ENCODE results near the gene TMUB1. TPM values are rescaled to one million over a fixed set of nuclear protein-coding genes. Genes with fewer than 3 reads are reported as not detected.

Gene TMUB1
- total and polyA plus RNA-seq, 5 experiments from 2014 or later = 41.8 to 70.6 (median 45.6) TPM

- POLR2A ChIA-PET = no interaction called here
Measured at GRCh38 chr7:151125846-151126481, 42.7 kb upstream of the TMUB1 start.

GRCh38 chr7:151125470-151125845 lies 42.2 kb upstream of the TMUB1 start:
- H3K36me3 Mint-ChIP-seq = peaks cover 0 to 40% (median 7%) of the 10 kb centered on the region in 3 donors
- no peak overlapping the region for H3K27ac Mint-ChIP-seq
- H3K4me1 Mint-ChIP-seq = peaks cover 0 to 9% (median 6%) of the 10 kb centered on the region in 4 donors
- POLR2A ChIA-PET = no interaction called here
- H3K9me3 Mint-ChIP-seq = no peaks in the 10 kb centered on the region
- no peak for ATAC-seq
- DNase-seq = no peak
- H3K27me3 Mint-ChIP-seq = peaks cover 0 to 16% (median 0%) of the 10 kb centered on the region in 5 donors
- peak overlapping the region in 2 of 10 donors; percentile 25 to 35 for H3K4me3 Mint-ChIP-seq

More at GRCh38 chr7:151125846-151126481, 42.7 kb upstream of the TMUB1 start:
- Mint-ChIP-seq H3K4me3 (peak overlapping the region in 2 of 10 donors; percentile 25 to 35), H3K4me1 (peaks cover 0 to 9% (median 6%) of the 10 kb centered on the region in 4 donors), H3K27me3 (peaks cover 0 to 16% (median 0%) of the 10 kb centered on the region in 5 donors), H3K27ac (no peak overlapping the region), H3K9me3 (no peaks in the 10 kb centered on the region), H3K36me3 (peaks cover 0 to 38% (median 7%) of the 10 kb centered on the region in 3 donors)
- ATAC-seq = no peak
- DNase-seq = no peak

- no peak for ATAC-seq
Measured at GRCh38 chr7:151124899-151125399, 41.7 kb upstream of the TMUB1 start.

GRCh38 chr7:151124481-151124880 lies 41.2 kb upstream of the TMUB1 start:
- Mint-ChIP-seq H3K27ac (peak overlapping the region in 1 of 10 donors; percentile 64), H3K9me3 (no peaks in the 10 kb centered on the region), H3K27me3 (peaks cover 0 to 16% (median 0%) of the 10 kb centered on the region in 5 donors), H3K4me3 (no peak overlapping the region), H3K36me3 (peaks cover 0 to 40% (median 7%) of the 10 kb centered on the region in 3 donors), H3K4me1 (peaks cover 0 to 10% (median 6%) of the 10 kb centered on the region in 4 donors)
- POLR2A ChIA-PET = interaction anchor here (0.9 kb wide), 1 partner anchor 46 kb away, joined by 5 read pairs; no protein-coding TSS in a partner anchor
- no peak for ATAC-seq
- DNase-seq = no peak

More at GRCh38 chr7:151124899-151125399, 41.7 kb upstream of the TMUB1 start:
- no peaks in the 10 kb centered on the region for H3K9me3 Mint-ChIP-seq
- POLR2A ChIA-PET = no interaction called here
- H3K36me3 Mint-ChIP-seq = peaks cover 0 to 41% (median 7%) of the 10 kb centered on the region in 3 donors
- H3K4me3 Mint-ChIP-seq = no peak overlapping the region
- H3K27ac Mint-ChIP-seq = no peak overlapping the region
- no peak for DNase-seq
- H3K27me3 Mint-ChIP-seq = peaks cover 0 to 16% (median 0%) of the 10 kb centered on the region in 5 donors
- H3K4me1 Mint-ChIP-seq = peaks cover 0 to 9% (median 6%) of the 10 kb centered on the region in 4 donors

- Mint-ChIP-seq H3K36me3 (peaks cover 0 to 45% (median 7%) of the 10 kb centered on the region in 3 donors), H3K4me3 (no peak overlapping the region), H3K27ac (peak overlapping the region in 2 of 10 donors; percentile 64 to 75), H3K4me1 (peaks cover 0 to 12% (median 7%) of the 10 kb centered on the region in 4 donors), H3K27me3 (peaks cover 0 to 16% (median 1%) of the 10 kb centered on the region in 5 donors), H3K9me3 (no peaks in the 10 kb centered on the region)
- ATAC-seq (peak; percentile 98 to 100), DNase-seq (peak; percentile 67 to 89 (median 81))
- POLR2A ChIA-PET = interaction anchor here (0.5 to 0.9 kb wide), 2 partner anchors 46 to 752 kb away, joined by 4 to 5 read pairs; no protein-coding TSS in a partner anchor
Measured at GRCh38 chr7:151123822-151124464, 40.6 kb upstream of the TMUB1 start.

GRCh38 chr7:151123158-151123821 lies 40.0 kb upstream of the TMUB1 start:
- Mint-ChIP-seq H3K27ac (peak overlapping the region in 1 of 10 donors; percentile 64), H3K9me3 (no peaks in the 10 kb centered on the region), H3K4me1 (peaks cover 0 to 15% (median 7%) of the 10 kb centered on the region in 4 donors), H3K36me3 (peaks cover 0 to 43% (median 7%) of the 10 kb centered on the region in 3 donors), H3K4me3 (no peak overlapping the region), H3K27me3 (peaks cover 0 to 17% (median 1%) of the 10 kb centered on the region in 5 donors)
- ATAC-seq = no peak
- DNase-seq = no peak
- POLR2A ChIA-PET = interaction anchor here (0.5 to 0.9 kb wide), 2 partner anchors 47 to 752 kb away, joined by 4 to 5 read pairs; no protein-coding TSS in a partner anchor

- Mint-ChIP-seq H3K4me1 (peaks cover 0 to 15% (median 7%) of the 10 kb centered on the region in 4 donors), H3K9me3 (no peaks in the 10 kb centered on the region), H3K27me3 (peaks cover 0 to 17% (median 1%) of the 10 kb centered on the region in 5 donors), H3K36me3 (peaks cover 0 to 43% (median 7%) of the 10 kb centered on the region in 3 donors), H3K27ac (no peak overlapping the region), H3K4me3 (no peak overlapping the region)
- DNase-seq (no peak), ATAC-seq (no peak)
- POLR2A ChIA-PET = no interaction called here
Measured at GRCh38 chr7:151122796-151123157, 39.5 kb upstream of the TMUB1 start.

DNA sequence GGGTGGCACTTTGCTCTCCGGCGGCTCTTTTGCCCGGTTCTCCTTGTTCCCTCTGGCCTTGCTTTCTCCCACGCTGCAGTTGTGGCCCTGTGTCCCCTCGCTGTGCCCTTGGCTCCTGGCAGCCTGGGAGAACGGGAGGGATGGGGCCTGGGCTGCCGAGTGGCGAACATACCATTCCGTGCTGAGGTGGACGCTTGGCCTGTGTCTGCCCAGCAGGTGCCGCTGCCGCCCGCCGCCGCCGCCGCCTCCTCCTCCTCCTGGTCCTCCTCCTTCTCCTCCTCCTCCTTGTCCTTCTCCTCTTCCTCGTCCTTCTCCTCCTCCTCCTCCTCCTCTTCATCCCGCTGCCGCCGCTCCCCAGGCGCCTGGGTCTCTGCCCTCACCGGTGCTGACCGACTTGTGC lies 39.0 kb upstream of the TMUB1 start:
- H3K4me3 Mint-ChIP-seq = no peak overlapping the region
- DNase-seq (no peak), ATAC-seq (no peak)
- peaks cover 0 to 43% (median 7%) of the 10 kb centered on the region in 3 donors for H3K36me3 Mint-ChIP-seq
- no peak overlapping the region for H3K27ac Mint-ChIP-seq
- peaks cover 3 to 15% (median 9%) of the 10 kb centered on the region in 4 donors for H3K4me1 Mint-ChIP-seq
- POLR2A ChIA-PET = no interaction called here
- H3K9me3 Mint-ChIP-seq = no peaks in the 10 kb centered on the region
- peaks cover 0 to 17% (median 1%) of the 10 kb centered on the region in 5 donors for H3K27me3 Mint-ChIP-seq

- H3K36me3 Mint-ChIP-seq = peaks cover 0 to 43% (median 7%) of the 10 kb centered on the region in 3 donors
- no peak for DNase-seq
- H3K4me3 Mint-ChIP-seq = no peak overlapping the region
- H3K9me3 Mint-ChIP-seq = no peaks in the 10 kb centered on the region
- no peak for ATAC-seq
- H3K4me1 Mint-ChIP-seq = peaks cover 3 to 15% (median 10%) of the 10 kb centered on the region in 4 donors
- H3K27me3 Mint-ChIP-seq = peaks cover 0 to 17% (median 1%) of the 10 kb centered on the region in 5 donors
- POLR2A ChIA-PET = interaction anchor here (0.7 kb wide), 1 partner anchor 17 kb away, joined by 3 read pairs; no protein-coding TSS in a partner anchor
- H3K27ac Mint-ChIP-seq = peak overlapping the region in 2 of 10 donors; percentile 35 to 84
Measured at GRCh38 chr7:151121380-151122170, 38.3 kb upstream of the TMUB1 start.

GRCh38 chr7:151120896-151121295 lies 37.6 kb upstream of the TMUB1 start:
- peaks cover 0 to 43% (median 7%) of the 10 kb centered on the region in 3 donors for H3K36me3 Mint-ChIP-seq

DNA sequence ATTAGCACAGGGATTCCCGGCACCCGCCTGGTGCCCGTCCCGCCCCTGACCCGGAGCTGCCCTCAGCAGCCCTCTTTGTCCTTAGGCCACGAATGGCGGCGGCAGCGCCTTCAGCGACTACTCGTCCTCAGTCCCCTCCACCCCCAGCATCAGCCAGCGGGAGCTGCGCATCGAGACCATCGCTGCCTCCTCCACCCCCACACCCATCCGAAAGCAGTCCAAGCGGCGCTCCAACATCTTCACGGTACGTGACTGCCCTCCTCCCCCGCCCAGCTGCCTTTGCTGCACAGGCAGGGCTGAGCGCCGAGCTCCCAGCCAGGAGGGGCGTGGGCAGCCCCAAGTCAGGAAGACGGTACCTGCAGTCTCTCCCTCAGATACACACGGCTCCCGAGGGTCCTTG lies 36.6 kb upstream of the TMUB1 start:
- ATAC-seq (no peak), DNase-seq (no peak)
- Mint-ChIP-seq H3K4me1 (peaks cover 5 to 21% (median 11%) of the 10 kb centered on the region in 4 donors), H3K27ac (no peak overlapping the region), H3K36me3 (peaks cover 0 to 38% (median 4%) of the 10 kb centered on the region in 3 donors), H3K27me3 (peaks cover 0 to 14% (median 1%) of the 10 kb centered on the region in 5 donors), H3K9me3 (no peaks in the 10 kb centered on the region), H3K4me3 (no peak overlapping the region)
- POLR2A ChIA-PET = interaction anchor here (0.8 kb wide), 1 partner anchor 101 kb away, joined by 3 read pairs; no protein-coding TSS in a partner anchor

More at GRCh38 chr7:151120896-151121295, 37.6 kb upstream of the TMUB1 start:
- ATAC-seq (no peak), DNase-seq (no peak)
- no peaks in the 10 kb centered on the region for H3K9me3 Mint-ChIP-seq
- peaks cover 0 to 18% (median 1%) of the 10 kb centered on the region in 5 donors for H3K27me3 Mint-ChIP-seq
- H3K4me1 Mint-ChIP-seq = peaks cover 4 to 18% (median 11%) of the 10 kb centered on the region in 4 donors
- no peak overlapping the region for H3K4me3 Mint-ChIP-seq
- H3K27ac Mint-ChIP-seq = no peak overlapping the region
- POLR2A ChIA-PET = interaction anchor here (0.7 kb wide), 1 partner anchor 16 kb away, joined by 3 read pairs; no protein-coding TSS in a partner anchor

Data from naive thymus-derived CD8-positive, alpha-beta T cell (primary cell).